ENCODE measurements around the gene MALAT1. TPM values are rescaled to one million over a fixed set of nuclear protein-coding genes. Genes with fewer than 3 reads are reported as not detected.
A peak's percentile ranks its signal among the peaks of the same experiment; 100 is the strongest.
"Not testable (repeated sequence)": the region's sequence is repeated elsewhere in the genome, so short reads cannot be mapped to it uniquely, and the experiment has no call there.

Gene MALAT1
- total and polyA plus RNA-seq, 4 donors: 557 to 14,973 (median 4,235) TPM

- H3K36me3 ChIP-seq (ENCODE audit: control insufficient read depth, insufficient read depth, low read length); H3K27me3 ChIP-seq (ENCODE audit: control insufficient read depth, insufficient read depth, low read length); H3K9me3 ChIP-seq (ENCODE audit: control insufficient read depth, insufficient read depth, low read length); H3K27ac ChIP-seq (ENCODE audit: low read depth, low read length); H3K4me3 ChIP-seq (ENCODE audit: low read depth, low read length); H3K4me1 ChIP-seq (ENCODE audit: control insufficient read depth, insufficient read depth, low read length); DNase-seq (ENCODE audit: low read depth in 4 of 6, low spot score in 6 of 6): not testable (repeated sequence)
- WGBS (ENCODE audit: insufficient coverage): 100% methylated on average over 2 of the region's 6 CpGs
Observed at GRCh38 chr11:65467306-65467705, 31.5 kb upstream of the MALAT1 start.

DNA sequence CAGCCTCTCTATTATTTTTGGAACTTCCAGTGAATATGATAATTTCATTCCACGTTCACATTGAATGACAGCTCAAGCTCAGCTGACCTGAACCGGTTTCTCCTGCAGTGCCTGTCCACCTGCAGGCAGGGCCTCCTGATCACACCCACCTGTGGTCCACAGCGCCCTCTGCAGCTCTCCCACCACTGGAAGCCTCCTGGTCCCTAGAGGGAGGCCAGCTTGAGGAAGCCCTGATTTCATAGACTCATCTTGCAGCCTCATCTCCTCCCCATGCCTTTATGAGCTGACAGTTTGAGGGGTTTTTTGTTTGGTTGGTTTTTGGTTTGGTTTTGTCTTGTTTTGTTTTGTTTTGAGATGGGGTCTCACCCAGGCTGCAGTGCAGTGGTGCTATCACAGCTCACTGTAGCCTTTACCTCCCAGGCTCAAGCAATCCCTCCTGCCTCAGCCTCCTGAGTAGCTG, 29.9 kb upstream of the MALAT1 start:
- no peak overlapping the region for H3K27ac ChIP-seq (ENCODE audit: low read depth, low read length)
- no peak for DNase-seq (ENCODE audit: low read depth in 4 of 6, low spot score in 6 of 6)
- no peak overlapping the region for H3K4me3 ChIP-seq (ENCODE audit: low read depth, low read length)
- 57% methylated on average over 1 of the region's 3 CpGs for WGBS (ENCODE audit: insufficient coverage)
- peaks cover 2% of the 10 kb centered on the region for H3K36me3 ChIP-seq (ENCODE audit: control insufficient read depth, insufficient read depth, low read length)
- H3K27me3 ChIP-seq (ENCODE audit: control insufficient read depth, insufficient read depth, low read length): no peaks in the 10 kb centered on the region
- no peaks in the 10 kb centered on the region for H3K9me3 ChIP-seq (ENCODE audit: control insufficient read depth, insufficient read depth, low read length)
- H3K4me1 ChIP-seq (ENCODE audit: control insufficient read depth, insufficient read depth, low read length): peaks cover 8% of the 10 kb centered on the region

DNA sequence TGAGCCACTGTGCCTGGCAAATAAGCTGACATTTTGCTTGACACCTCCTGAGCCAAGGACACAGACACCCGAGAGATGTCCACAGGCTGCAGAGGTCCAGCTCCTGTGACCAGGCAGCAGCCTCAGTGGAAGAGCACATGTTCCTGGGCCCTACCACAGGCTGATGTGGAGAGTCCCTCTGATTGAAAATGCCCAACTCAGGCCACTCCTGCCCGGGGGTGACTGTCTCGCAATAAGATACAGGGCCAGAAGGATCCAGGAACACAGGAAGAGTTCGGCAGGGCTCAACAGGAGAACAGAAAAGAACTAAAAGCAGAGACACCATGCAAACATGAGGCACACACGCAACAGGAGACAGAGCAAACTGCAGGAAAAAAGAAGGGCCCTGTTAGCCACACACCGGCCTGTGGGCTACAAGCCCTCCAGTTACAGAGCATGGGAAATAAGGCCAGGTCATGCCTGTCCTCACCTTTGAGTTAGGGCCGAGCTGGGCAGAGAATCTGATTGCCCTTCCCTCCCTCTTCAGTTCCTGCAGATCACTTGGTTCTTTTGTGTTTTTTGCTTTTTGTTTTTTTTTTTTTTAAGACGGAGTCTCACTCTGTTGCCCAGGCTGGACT, 28.3 kb upstream of the MALAT1 start:
- Histone ChIP-seq H3K36me3 (ENCODE audit: control insufficient read depth, insufficient read depth, low read length) (peaks cover 2% of the 10 kb centered on the region), H3K27me3 (ENCODE audit: control insufficient read depth, insufficient read depth, low read length) (no peaks in the 10 kb centered on the region), H3K9me3 (ENCODE audit: control insufficient read depth, insufficient read depth, low read length) (no peaks in the 10 kb centered on the region), H3K4me3 (ENCODE audit: low read depth, low read length) (no peak overlapping the region), H3K4me1 (ENCODE audit: control insufficient read depth, insufficient read depth, low read length) (peaks cover 8% of the 10 kb centered on the region), H3K27ac (ENCODE audit: low read depth, low read length) (no peak overlapping the region)
- DNase-seq (ENCODE audit: low read depth in 4 of 6, low spot score in 6 of 6): no peak
- 81% methylated on average over 8 of the region's 8 CpGs for WGBS (ENCODE audit: insufficient coverage)

DNA sequence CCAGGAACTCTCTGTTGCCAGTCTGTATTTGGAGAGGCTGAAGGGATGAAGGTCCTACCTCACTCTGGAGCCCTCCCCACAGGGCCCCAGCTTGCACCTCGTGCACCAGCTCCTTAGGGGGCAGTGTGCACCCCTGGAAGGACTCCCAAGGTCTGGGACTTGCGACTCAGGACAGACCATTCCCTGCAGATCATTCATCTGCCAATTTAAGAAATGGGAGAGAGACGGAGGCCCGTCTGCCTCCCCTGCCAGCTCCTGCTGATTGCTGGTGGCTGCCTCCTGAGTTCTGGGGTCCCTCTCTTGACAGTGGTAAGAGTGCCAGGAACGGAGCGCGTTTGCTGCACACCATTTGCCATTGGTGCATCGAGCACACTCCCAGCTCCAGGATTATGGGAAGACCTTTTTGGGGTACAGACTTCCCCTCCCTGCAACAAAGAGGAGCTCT, 27.4 kb upstream of the MALAT1 start:
- H3K36me3 ChIP-seq (ENCODE audit: control insufficient read depth, insufficient read depth, low read length): peaks cover 2% of the 10 kb centered on the region
- DNase-seq (ENCODE audit: low read depth in 4 of 6, low spot score in 6 of 6): peak in 1 of 6 donors; percentile 47
- WGBS (ENCODE audit: insufficient coverage): 32% methylated on average over 7 of the region's 8 CpGs
- H3K9me3 ChIP-seq (ENCODE audit: control insufficient read depth, insufficient read depth, low read length): no peaks in the 10 kb centered on the region
- peaks cover 12% of the 10 kb centered on the region for H3K4me1 ChIP-seq (ENCODE audit: control insufficient read depth, insufficient read depth, low read length)
- no peak overlapping the region for H3K4me3 ChIP-seq (ENCODE audit: low read depth, low read length)
- no peak overlapping the region for H3K27ac ChIP-seq (ENCODE audit: low read depth, low read length)
- H3K27me3 ChIP-seq (ENCODE audit: control insufficient read depth, insufficient read depth, low read length): no peaks in the 10 kb centered on the region

DNA sequence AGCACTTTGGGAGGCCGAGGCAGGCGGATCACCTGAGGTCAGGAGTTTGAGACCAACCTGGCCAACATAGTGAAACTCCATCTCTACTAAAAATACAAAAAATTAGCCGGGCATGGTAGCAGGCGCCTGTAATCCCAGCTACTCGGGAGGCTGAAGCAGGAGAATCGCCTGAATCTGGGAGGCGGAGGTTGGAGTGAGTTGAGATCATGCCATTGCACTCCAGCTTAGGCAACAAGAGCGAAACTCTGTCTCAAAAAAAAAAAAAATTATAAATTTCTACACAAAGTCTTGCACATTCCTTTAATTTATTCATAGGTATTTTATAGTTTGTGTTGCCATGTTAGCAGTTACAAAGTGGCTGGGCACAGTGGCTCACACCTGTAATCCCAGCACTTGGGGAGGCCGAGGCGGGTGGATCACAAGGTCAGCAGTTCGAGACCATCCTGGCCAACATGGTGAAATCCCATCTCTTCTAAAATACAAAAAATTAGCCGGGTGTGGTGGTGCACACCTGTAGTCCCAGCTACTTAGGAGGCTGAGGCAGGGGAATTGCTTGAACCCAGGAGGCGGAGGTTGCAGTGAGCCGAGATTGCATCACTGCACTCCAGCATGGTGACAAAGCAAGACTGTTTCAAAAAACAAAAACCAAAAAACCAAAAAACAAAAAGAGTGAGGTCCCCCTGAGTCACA, 26.1 kb upstream of the MALAT1 start:
- not testable (repeated sequence) for H3K27me3 ChIP-seq (ENCODE audit: control insufficient read depth, insufficient read depth, low read length); DNase-seq (ENCODE audit: low read depth in 4 of 6, low spot score in 6 of 6); H3K9me3 ChIP-seq (ENCODE audit: control insufficient read depth, insufficient read depth, low read length); H3K36me3 ChIP-seq (ENCODE audit: control insufficient read depth, insufficient read depth, low read length); H3K4me3 ChIP-seq (ENCODE audit: low read depth, low read length); H3K27ac ChIP-seq (ENCODE audit: low read depth, low read length)
- peaks cover 21% of the 10 kb centered on the region for H3K4me1 ChIP-seq (ENCODE audit: control insufficient read depth, insufficient read depth, low read length)
- 100% methylated on average over 3 of the region's 14 CpGs for WGBS (ENCODE audit: insufficient coverage)

DNA sequence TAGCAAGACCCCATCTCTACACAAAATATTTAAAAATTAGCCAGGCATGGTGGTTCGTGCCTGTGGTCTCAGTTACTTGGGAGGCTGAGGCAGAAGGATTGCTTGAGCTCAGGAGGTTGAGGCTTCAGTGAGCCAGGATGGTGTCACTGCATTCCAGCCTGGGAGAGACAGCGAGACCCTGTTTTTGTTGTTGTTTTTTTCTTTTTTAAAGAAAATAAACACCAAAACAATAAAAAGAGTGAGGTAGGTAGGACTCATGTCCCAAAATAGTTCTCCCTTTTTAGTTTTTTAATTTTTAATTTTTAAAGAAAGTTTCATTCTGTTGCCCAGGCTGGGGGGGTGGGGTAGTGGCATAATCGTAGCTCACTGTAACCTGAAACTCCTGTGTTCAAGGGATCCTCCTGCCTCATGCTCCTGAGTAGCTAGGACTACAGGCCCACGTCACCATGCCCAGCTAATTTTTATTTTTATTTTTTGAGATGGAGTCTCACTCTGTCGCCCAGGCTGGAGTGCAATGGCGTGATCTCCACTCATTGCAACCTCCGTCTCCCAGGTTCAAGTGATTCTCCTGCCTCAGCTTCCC, 25.5 kb upstream of the MALAT1 start:
- no peak for DNase-seq (ENCODE audit: low read depth in 4 of 6, low spot score in 6 of 6)
- peaks cover 2% of the 10 kb centered on the region for H3K36me3 ChIP-seq (ENCODE audit: control insufficient read depth, insufficient read depth, low read length)
- H3K9me3 ChIP-seq (ENCODE audit: control insufficient read depth, insufficient read depth, low read length): no peaks in the 10 kb centered on the region
- no peak overlapping the region for H3K27ac ChIP-seq (ENCODE audit: low read depth, low read length)
- no peak overlapping the region for H3K4me3 ChIP-seq (ENCODE audit: low read depth, low read length)
- peaks cover 26% of the 10 kb centered on the region for H3K4me1 ChIP-seq (ENCODE audit: control insufficient read depth, insufficient read depth, low read length)
- no CpG with 5 or more reads among the region's 7 CpGs for WGBS (ENCODE audit: insufficient coverage)
- H3K27me3 ChIP-seq (ENCODE audit: control insufficient read depth, insufficient read depth, low read length): no peaks in the 10 kb centered on the region

- 92% methylated on average over 1 of the region's 3 CpGs for WGBS (ENCODE audit: insufficient coverage)
- Histone ChIP-seq H3K27me3 (ENCODE audit: control insufficient read depth, insufficient read depth, low read length) (no peaks in the 10 kb centered on the region), H3K27ac (ENCODE audit: low read depth, low read length) (no peak overlapping the region), H3K4me3 (ENCODE audit: low read depth, low read length) (no peak overlapping the region), H3K4me1 (ENCODE audit: control insufficient read depth, insufficient read depth, low read length) (peaks cover 41% of the 10 kb centered on the region), H3K9me3 (ENCODE audit: control insufficient read depth, insufficient read depth, low read length) (no peaks in the 10 kb centered on the region), H3K36me3 (ENCODE audit: control insufficient read depth, insufficient read depth, low read length) (peaks cover 2% of the 10 kb centered on the region)
- no peak for DNase-seq (ENCODE audit: low read depth in 4 of 6, low spot score in 6 of 6)
Observed at GRCh38 chr11:65474864-65475263, 24.0 kb upstream of the MALAT1 start.

DNA sequence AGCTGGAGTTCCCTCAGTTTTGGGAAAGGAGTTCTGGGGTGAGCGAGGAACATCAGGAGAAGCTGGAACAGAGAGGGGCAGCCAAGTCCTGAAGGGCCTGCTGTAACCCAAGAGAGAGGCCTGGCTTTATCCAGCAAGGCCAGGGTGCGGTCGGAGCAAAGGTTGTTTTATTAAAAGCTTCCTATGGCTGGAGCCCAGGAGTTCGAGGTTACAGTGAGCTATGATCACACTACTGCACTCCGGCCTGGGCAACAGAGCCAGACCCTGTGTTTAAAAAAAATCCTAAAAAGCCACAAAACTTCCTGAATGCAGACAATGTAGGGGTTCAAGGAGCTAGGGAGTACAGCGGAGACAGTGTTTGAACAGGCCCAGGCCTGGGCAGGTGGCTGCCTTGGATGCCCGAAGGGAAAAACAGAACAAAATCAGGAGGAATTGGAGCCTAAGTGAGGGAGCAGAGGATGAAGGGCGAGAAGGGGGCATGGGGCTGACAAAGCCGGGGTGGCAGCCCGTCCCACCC, 22.2 kb upstream of the MALAT1 start:
- H3K36me3 ChIP-seq (ENCODE audit: control insufficient read depth, insufficient read depth, low read length): no peaks in the 10 kb centered on the region
- H3K4me3 ChIP-seq (ENCODE audit: low read depth, low read length): peak overlapping the region; percentile 99
- no peaks in the 10 kb centered on the region for H3K27me3 ChIP-seq (ENCODE audit: control insufficient read depth, insufficient read depth, low read length)
- DNase-seq (ENCODE audit: low read depth in 4 of 6, low spot score in 6 of 6): no peak
- H3K27ac ChIP-seq (ENCODE audit: low read depth, low read length): peak overlapping the region; percentile 99
- WGBS (ENCODE audit: insufficient coverage): 43% methylated on average over 9 of the region's 10 CpGs
- no peaks in the 10 kb centered on the region for H3K9me3 ChIP-seq (ENCODE audit: control insufficient read depth, insufficient read depth, low read length)
- peaks cover 42% of the 10 kb centered on the region for H3K4me1 ChIP-seq (ENCODE audit: control insufficient read depth, insufficient read depth, low read length)

DNA sequence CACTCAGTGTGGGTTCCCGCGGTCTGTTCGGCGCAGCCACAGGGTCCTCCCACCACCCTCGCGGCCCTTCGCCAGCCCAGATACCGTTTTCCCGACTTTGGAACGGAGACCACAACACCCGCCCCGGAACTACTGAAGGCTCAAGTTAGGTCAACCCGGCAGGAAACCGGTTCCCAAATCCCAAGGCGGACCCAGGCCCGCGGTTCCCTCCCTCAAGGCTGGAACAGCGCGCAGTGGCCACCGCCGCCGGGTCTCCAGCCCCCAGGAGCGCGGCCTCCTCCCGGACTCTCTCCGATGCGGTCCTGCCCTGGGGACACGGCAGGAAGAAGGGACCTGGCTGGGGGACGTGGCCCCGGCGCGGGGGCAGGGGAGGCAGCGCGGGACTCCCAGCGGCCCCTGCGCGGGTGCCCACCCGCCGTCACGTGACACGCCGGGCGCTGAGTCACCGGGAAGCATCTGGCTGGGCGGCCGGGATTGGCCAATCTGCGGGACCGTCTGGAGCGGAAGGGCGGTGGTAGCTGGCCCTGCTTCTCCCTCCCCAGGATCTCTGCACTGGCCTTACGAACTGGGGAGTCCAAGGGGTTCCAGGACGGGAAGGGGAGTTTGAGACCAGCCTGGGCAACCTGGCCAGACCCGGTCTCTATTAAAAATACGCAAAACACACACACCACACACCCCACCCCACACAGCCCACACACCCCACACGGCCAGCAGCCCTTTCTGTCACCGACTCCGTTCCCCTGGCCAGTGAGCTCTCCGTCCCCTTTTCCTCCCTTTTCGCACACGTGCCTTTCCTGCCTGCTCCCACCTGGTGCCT, 21.5 kb upstream of the MALAT1 start:
- Histone ChIP-seq H3K36me3 (ENCODE audit: control insufficient read depth, insufficient read depth, low read length) (no peaks in the 10 kb centered on the region), H3K27me3 (ENCODE audit: control insufficient read depth, insufficient read depth, low read length) (no peaks in the 10 kb centered on the region), H3K9me3 (ENCODE audit: control insufficient read depth, insufficient read depth, low read length) (no peaks in the 10 kb centered on the region), H3K4me1 (ENCODE audit: control insufficient read depth, insufficient read depth, low read length) (peaks cover 40% of the 10 kb centered on the region), H3K27ac (ENCODE audit: low read depth, low read length) (peak overlapping the region; percentile 99), H3K4me3 (ENCODE audit: low read depth, low read length) (peak overlapping the region; percentile 99)
- DNase-seq (ENCODE audit: low read depth in 4 of 6, low spot score in 6 of 6): peak in 4 of 6 donors; percentile 84 to 98 (median 95)
- WGBS (ENCODE audit: insufficient coverage): under 1% methylated on average over 58 of the region's 60 CpGs

Measured in spinal cord (tissue), 10 donors.